Measurements from ENCODE around the gene CTIF.

DNA sequence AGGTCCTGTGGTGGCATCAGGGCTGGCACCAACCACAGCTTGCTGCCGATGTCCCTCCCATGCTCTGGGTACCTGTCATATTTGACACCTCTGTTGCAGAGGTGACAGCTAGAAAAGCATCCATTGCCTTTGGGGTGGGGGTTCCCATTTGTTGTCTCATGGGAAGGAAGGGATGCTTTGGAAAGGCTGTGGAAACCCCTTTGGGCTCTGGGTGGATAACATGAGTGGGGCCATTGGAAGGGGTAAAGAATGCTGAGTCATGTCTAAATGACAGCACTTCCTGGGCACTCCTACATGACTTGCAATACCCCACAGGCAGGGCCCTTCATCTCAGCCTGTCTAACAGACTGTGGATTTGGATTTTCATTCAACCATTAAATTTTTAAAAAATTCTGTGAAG lies 27.8 kb downstream of the CTIF start:
- TF ChIP-seq, protein P1, sequence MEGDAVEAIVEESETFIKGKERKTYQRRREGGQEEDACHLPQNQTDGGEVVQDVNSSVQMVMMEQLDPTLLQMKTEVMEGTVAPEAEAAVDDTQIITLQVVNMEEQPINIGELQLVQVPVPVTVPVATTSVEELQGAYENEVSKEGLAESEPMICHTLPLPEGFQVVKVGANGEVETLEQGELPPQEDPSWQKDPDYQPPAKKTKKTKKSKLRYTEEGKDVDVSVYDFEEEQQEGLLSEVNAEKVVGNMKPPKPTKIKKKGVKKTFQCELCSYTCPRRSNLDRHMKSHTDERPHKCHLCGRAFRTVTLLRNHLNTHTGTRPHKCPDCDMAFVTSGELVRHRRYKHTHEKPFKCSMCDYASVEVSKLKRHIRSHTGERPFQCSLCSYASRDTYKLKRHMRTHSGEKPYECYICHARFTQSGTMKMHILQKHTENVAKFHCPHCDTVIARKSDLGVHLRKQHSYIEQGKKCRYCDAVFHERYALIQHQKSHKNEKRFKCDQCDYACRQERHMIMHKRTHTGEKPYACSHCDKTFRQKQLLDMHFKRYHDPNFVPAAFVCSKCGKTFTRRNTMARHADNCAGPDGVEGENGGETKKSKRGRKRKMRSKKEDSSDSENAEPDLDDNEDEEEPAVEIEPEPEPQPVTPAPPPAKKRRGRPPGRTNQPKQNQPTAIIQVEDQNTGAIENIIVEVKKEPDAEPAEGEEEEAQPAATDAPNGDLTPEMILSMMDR (IDR thresholded peaks at IDR 0.05), result no peak
- TF ChIP-seq EP300 (IDR thresholded peaks at IDR 0.05) (no peak), POLR2A (IDR thresholded peaks at IDR 0.05) (no peak)
